ENCODE data around the gene GPR152. TPM values are rescaled to one million over a fixed set of nuclear protein-coding genes. Genes with fewer than 3 reads are reported as not detected.

Gene GPR152
- polyA plus RNA-seq, 3 donors, result not detected

- peaks cover 61% of the 10 kb centered on the region for H4K20me1 ChIP-seq (ENCODE audit: insufficient read depth, low read length)
- 85% methylated on average over 19 of the region's 21 CpGs for WGBS (ENCODE audit: insufficient coverage)
- no peaks in the 10 kb centered on the region for H3K27me3 ChIP-seq (ENCODE audit: control insufficient read depth in 2 of 2, insufficient read depth in 2 of 2, low read length in 2 of 2)
- Mint-ChIP-seq H3K36me3 (peaks cover 32 to 43% of the 10 kb centered on the region in 2 donors), H3K4me1 (peaks cover 58% of the 10 kb centered on the region), H3K4me3 (no peak overlapping the region), H3K27me3 (ENCODE audit: low read depth in 3 of 3) (peaks cover 1 to 3% (median 3%) of the 10 kb centered on the region in 3 donors), H3K9me3 (no peaks in the 10 kb centered on the region), H3K27ac (peak overlapping the region in 5 of 7 donors; percentile 11 to 77 (median 42))
- no peak for DNase-seq
- H3K36me3 ChIP-seq (replicated peaks in 1 of 2; ENCODE audit: control insufficient read depth in 1 of 2, insufficient read depth in 2 of 2, low read length in 2 of 2), result peaks cover 10 to 45% of the 10 kb centered on the region in 2 donors
- no peak for TF ChIP-seq CTCF (IDR thresholded peaks at IDR 0.05)
- no peak overlapping the region for H2AFZ ChIP-seq (ENCODE audit: insufficient read depth, low read depth, low read length, poor library complexity, severe bottlenecking)
- H3K4me1 ChIP-seq (ENCODE audit: control insufficient read depth in 1 of 2, insufficient read depth in 2 of 2, low read length in 2 of 2), result peaks cover 35 to 69% of the 10 kb centered on the region in 2 donors
- H3K79me2 ChIP-seq (ENCODE audit: insufficient read depth, low read length), result no peaks in the 10 kb centered on the region
- no peak overlapping the region for H3K4me3 ChIP-seq (replicated peaks in 1 of 3; ENCODE audit: low read depth in 2 of 3, low read length in 3 of 3)
- peak overlapping the region in 1 of 2 donors; percentile 8 for H3K27ac ChIP-seq (ENCODE audit: low read depth in 1 of 2, low read length in 2 of 2)
- intact Hi-C loops (cut with micrococcal nuclease), result no loop called here
- H3K9ac ChIP-seq (ENCODE audit: insufficient read depth, low read length, poor library complexity, severe bottlenecking), result no peak overlapping the region
- no peaks in the 10 kb centered on the region for H3K9me3 ChIP-seq (replicated peaks in 1 of 2; ENCODE audit: control insufficient read depth in 1 of 2, insufficient read depth in 1 of 2, low read length in 2 of 2)
- peak overlapping the region; percentile 13 for H3K4me2 ChIP-seq (replicated peaks; ENCODE audit: extremely low read depth, low read length, poor library complexity, severe bottlenecking)
Observed at GRCh38 chr11:67441098-67441563, 11.4 kb downstream of the GPR152 start.

DNA sequence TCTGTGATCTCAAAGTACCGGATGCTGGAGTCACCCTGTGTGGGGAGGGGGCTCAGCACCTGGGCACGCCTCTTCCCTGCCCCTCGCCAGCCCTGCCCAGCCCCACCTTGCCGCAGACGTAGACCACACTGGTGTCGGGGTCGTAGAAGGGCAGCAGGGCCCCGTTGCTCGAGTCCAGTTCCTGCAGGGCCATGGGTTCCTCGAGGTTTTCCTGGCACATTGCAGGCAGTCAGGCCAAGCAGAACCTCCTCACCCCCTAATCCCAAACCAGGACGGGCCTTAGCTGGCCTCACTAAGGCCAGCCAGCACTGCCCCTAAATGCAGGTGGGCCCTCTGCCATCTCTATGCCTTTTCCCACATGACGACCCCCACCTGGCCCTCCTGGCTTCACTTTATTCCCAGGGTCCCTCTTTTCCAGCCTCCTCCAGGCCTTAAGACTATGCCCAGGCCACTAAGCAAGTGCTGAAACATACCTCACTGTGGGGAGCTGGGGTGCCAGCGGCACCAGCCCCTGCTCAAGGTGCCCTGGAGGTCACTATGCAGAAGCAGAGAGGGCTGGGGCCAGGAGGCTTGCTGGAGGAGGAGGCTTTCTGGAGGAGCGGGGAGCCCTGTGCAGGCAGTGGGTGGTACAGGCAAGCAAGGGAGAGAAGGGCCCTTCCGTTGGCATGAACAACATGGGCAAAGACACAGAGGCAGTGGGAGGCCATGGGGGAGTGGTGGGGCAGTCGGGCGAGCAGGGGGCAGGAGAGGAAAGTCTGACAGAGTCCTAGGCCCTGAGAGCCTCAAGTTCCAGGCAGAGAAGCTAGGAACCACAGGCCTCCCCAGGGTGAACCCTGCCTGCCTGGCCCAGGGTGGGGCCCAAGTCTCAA, 12.1 kb downstream of the GPR152 start:
- no peak for TF ChIP-seq CTCF (IDR thresholded peaks at IDR 0.05)
- H3K27ac Mint-ChIP-seq, result peak overlapping the region in 3 of 7 donors; percentile 43 to 69 (median 50)
- Histone ChIP-seq H3K79me2 (ENCODE audit: insufficient read depth, low read length) (no peaks in the 10 kb centered on the region), H3K36me3 (replicated peaks in 1 of 2; ENCODE audit: control insufficient read depth in 1 of 2, insufficient read depth in 2 of 2, low read length in 2 of 2) (peaks cover 10 to 51% of the 10 kb centered on the region in 2 donors), H3K4me2 (replicated peaks; ENCODE audit: extremely low read depth, low read length, poor library complexity, severe bottlenecking) (no peak overlapping the region), H3K27ac (ENCODE audit: low read depth in 1 of 2, low read length in 2 of 2) (peak overlapping the region in 1 of 2 donors; percentile 8), H3K9ac (ENCODE audit: insufficient read depth, low read length, poor library complexity, severe bottlenecking) (no peak overlapping the region), H3K27me3 (ENCODE audit: control insufficient read depth in 2 of 2, insufficient read depth in 2 of 2, low read length in 2 of 2) (no peaks in the 10 kb centered on the region), H2AFZ (ENCODE audit: insufficient read depth, low read depth, low read length, poor library complexity, severe bottlenecking) (no peak overlapping the region), H3K9me3 (replicated peaks in 1 of 2; ENCODE audit: control insufficient read depth in 1 of 2, insufficient read depth in 1 of 2, low read length in 2 of 2) (no peaks in the 10 kb centered on the region), H4K20me1 (ENCODE audit: insufficient read depth, low read length) (peaks cover 67% of the 10 kb centered on the region), H3K4me3 (replicated peaks in 1 of 3; ENCODE audit: low read depth in 2 of 3, low read length in 3 of 3) (no peak overlapping the region), H3K4me1 (ENCODE audit: control insufficient read depth in 1 of 2, insufficient read depth in 2 of 2, low read length in 2 of 2) (peaks cover 35 to 69% of the 10 kb centered on the region in 2 donors)
- peaks cover 33 to 44% of the 10 kb centered on the region in 2 donors for H3K36me3 Mint-ChIP-seq
- no peak for DNase-seq
- intact Hi-C loops (cut with micrococcal nuclease), result no loop called here
- H3K9me3 Mint-ChIP-seq, result no peaks in the 10 kb centered on the region
- WGBS (ENCODE audit: insufficient coverage), result 64% methylated on average over 17 of the region's 17 CpGs
- H3K4me3 Mint-ChIP-seq, result no peak overlapping the region
- peaks cover 0 to 3% (median 1%) of the 10 kb centered on the region in 3 donors for H3K27me3 Mint-ChIP-seq (ENCODE audit: low read depth in 3 of 3)
- H3K4me1 Mint-ChIP-seq, result peaks cover 57% of the 10 kb centered on the region

Measured in CD14-positive monocyte (primary cell).